HG02973 (cell line): ENCODE results near the gene SRCIN1.

ENCODE experiments used
- ATAC-seq: cut with Tn5 transposase; IDR thresholded peaks from one replicate; pipeline ENCODE4 v1.9.1; 2021; ENCODE audit warnings: moderate library complexity; ENCODE audit not compliant: unreplicated experiment

Gene SRCIN1

GRCh38 chr17:38563362-38564253 lies 42.1 kb downstream of the SRCIN1 start:
- no peak for ATAC-seq

- ATAC-seq: no peak
Measured at GRCh38 chr17:38562903-38563302, 42.8 kb downstream of the SRCIN1 start.

GRCh38 chr17:38562215-38562569 lies 43.6 kb downstream of the SRCIN1 start:
- no peak for ATAC-seq

- ATAC-seq: no peak
Measured at GRCh38 chr17:38561416-38562214, 44.1 kb downstream of the SRCIN1 start.

- ATAC-seq: no peak
Measured at GRCh38 chr17:38560503-38561318, 45.0 kb downstream of the SRCIN1 start.

- no peak for ATAC-seq
Measured at GRCh38 chr17:38559880-38560230, 45.9 kb downstream of the SRCIN1 start.

GRCh38 chr17:38559051-38559879 lies 46.5 kb downstream of the SRCIN1 start:
- ATAC-seq: peak; percentile 54

GRCh38 chr17:38558728-38559050 lies 47.1 kb downstream of the SRCIN1 start:
- ATAC-seq: no peak

GRCh38 chr17:38557836-38558727 lies 47.7 kb downstream of the SRCIN1 start:
- peak; percentile 50 for ATAC-seq

- no peak for ATAC-seq
Measured at GRCh38 chr17:38557396-38557795, 48.4 kb downstream of the SRCIN1 start.

- no peak for ATAC-seq
Measured at GRCh38 chr17:38556239-38556638, 49.5 kb downstream of the SRCIN1 start.

GRCh38 chr17:38554430-38555350 lies 51.1 kb downstream of the SRCIN1 start:
- ATAC-seq: no peak

- ATAC-seq: no peak
Measured at GRCh38 chr17:38552343-38552742, 53.4 kb downstream of the SRCIN1 start.

- no peak for ATAC-seq
Measured at GRCh38 chr17:38551121-38551520, 54.6 kb downstream of the SRCIN1 start.

- ATAC-seq: no peak
Measured at GRCh38 chr17:38550661-38551060, 55.1 kb downstream of the SRCIN1 start.

GRCh38 chr17:38549285-38549684 lies 56.5 kb downstream of the SRCIN1 start:
- no peak for ATAC-seq

GRCh38 chr17:38547444-38547843 lies 58.3 kb downstream of the SRCIN1 start:
- ATAC-seq: no peak

GRCh38 chr17:38546396-38546795 lies 59.4 kb downstream of the SRCIN1 start:
- ATAC-seq: no peak
